A673 (cell line): ENCODE data around the gene ASIC2. TPM values are rescaled to one million over a fixed set of nuclear protein-coding genes. Genes with fewer than 3 reads are reported as not detected.

Experiments
- BruUV-seq: library from RNA; stranded (reverse); fragments of 400-500 nt; replicated peaks from 2 replicates; lab custom pipeline; 2021; lab: Mats Ljungman, UMichigan
- CTCF ChIA-PET: fragments of 300-600 bp; sonication (Branson Sonifier 250); formaldehyde crosslinking; loops from one replicate; lab custom pipeline; 2022; ENCODE audit warnings: antibody characterized with exemption; lab: Charles Lee
- POLR2A ChIA-PET: fragments of 300-600 bp; sonication (Branson Sonifier 250); formaldehyde crosslinking; loops from one replicate; lab custom pipeline; 2022; ENCODE audit warnings: antibody characterized with exemption; ENCODE audit not compliant: low non-redundant PET; lab: Charles Lee
- DNase-seq: peaks from one replicate; pipeline ENCODE4 v3.0.0-alpha.2; 2015; ENCODE audit warnings: low spot score
- H3K27ac ChIP-seq: fragments of 200-600 bp; sonication (generic); 2 replicates; pipeline ENCODE4 v1.5.1; 2016; ENCODE audit warnings: mixed run types, low read depth, mild to moderate bottlenecking, mixed read lengths, antibody characterized with exemption, low read length; ENCODE audit not compliant: poor library complexity, severe bottlenecking
- H3K27me3 ChIP-seq: fragments of 200-600 bp; sonication (generic); replicated peaks from 2 replicates; pipeline ENCODE4 v1.6.1; 2017; ENCODE audit warnings: mixed run types, low read depth, mild to moderate bottlenecking, mixed read lengths, antibody characterized with exemption, low read length; ENCODE audit not compliant: insufficient read depth, poor library complexity
- H3K36me3 ChIP-seq: fragments of 200-600 bp; sonication (generic); 2 replicates; pipeline ENCODE4 v1.6.1; 2016; ENCODE audit warnings: mixed run types, mild to moderate bottlenecking, mixed read lengths, antibody characterized with exemption, low read length; ENCODE audit not compliant: insufficient read depth, poor library complexity, severe bottlenecking
- H3K4me1 ChIP-seq: fragments of 200-600 bp; sonication (generic); 2 replicates; pipeline ENCODE4 v1.6.1; 2017; ENCODE audit warnings: mixed run types, mild to moderate bottlenecking, mixed read lengths, antibody characterized with exemption, low read length; ENCODE audit not compliant: insufficient read depth, poor library complexity, severe bottlenecking
- H3K4me3 ChIP-seq: fragments of 200-600 bp; sonication (generic); 2 replicates; pipeline ENCODE4 v1.5.1; 2016; ENCODE audit warnings: low read depth, mixed run types, mild to moderate bottlenecking, mixed read lengths, low read length; ENCODE audit not compliant: poor library complexity, severe bottlenecking
- H3K9me3 ChIP-seq: fragments of 200-600 bp; sonication (generic); 2 replicates; pipeline ENCODE4 v1.6.1; 2016; ENCODE audit warnings: mixed run types, low read depth, mild to moderate bottlenecking, mixed read lengths, antibody characterized with exemption, low read length; ENCODE audit not compliant: poor library complexity, severe bottlenecking
- EZH2 ChIP-seq: fragments of 200-600 bp; sonication (generic); IDR thresholded peaks from 2 replicates; pipeline ENCODE4 v1.6.1; 2017; ENCODE audit warnings: borderline replicate concordance, low read depth, mild to moderate bottlenecking, mixed read lengths, antibody characterized with exemption, low read length; ENCODE audit not compliant: poor library complexity, severe bottlenecking
- intact Hi-C: fragments of 100-400 bp; cut with micrococcal nuclease; formaldehyde crosslinking; loops from one replicate; pipeline ENCODE4 v1.10.0; 2022; ENCODE audit not compliant: unreplicated experiment
- total RNA-seq: library from RNA; stranded (reverse); gene quantifications from 2 replicates; pipeline ENCODE4 v1.2.3, GENCODE V29; 2021
- TF ChIP-seq, protein P1 (sequence below): fragments of 300-800, 200-600 bp; sonication (generic); conservative IDR thresholded peaks from 2 replicates; pipeline ENCODE4 v1.5.1; 2017; ENCODE audit warnings: low read depth, mild to moderate bottlenecking, antibody characterized with exemption, low read length, moderate library complexity, mixed read lengths

Gene ASIC2
- total RNA-seq, 1 experiment from 2014 or later, result 8.6 TPM

DNA sequence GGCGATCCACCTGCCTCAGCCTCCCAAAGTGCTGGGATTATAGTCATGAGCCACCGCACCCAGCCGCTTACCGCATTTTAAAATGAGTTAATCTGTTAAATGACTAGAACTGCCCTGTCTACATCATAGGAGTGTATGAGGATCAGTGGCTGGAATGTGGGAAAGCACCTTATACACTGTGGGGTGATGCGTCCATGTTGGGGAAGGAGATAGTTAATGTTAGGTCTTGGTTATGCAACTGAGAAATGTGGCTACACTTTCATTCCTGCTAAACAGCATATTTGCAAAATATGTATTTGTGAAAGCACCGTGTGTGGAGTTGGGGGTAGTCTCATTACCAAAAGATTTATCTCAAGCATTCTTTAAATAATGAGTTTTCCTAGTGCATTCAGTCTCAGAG lies 193.8 kb downstream of the ASIC2 start:
- ChIA-PET CTCF (no interaction called here), POLR2A (no interaction called here)
- Histone ChIP-seq H3K4me1 (no peaks in the 10 kb centered on the region), H3K4me3 (no peak overlapping the region), H3K9me3 (no peaks in the 10 kb centered on the region), H3K27me3 (no peaks in the 10 kb centered on the region), H3K27ac (no peak overlapping the region), H3K36me3 (no peaks in the 10 kb centered on the region)
- no peak for DNase-seq
- intact Hi-C loops, result no loop called here
- TF ChIP-seq, protein P1, sequence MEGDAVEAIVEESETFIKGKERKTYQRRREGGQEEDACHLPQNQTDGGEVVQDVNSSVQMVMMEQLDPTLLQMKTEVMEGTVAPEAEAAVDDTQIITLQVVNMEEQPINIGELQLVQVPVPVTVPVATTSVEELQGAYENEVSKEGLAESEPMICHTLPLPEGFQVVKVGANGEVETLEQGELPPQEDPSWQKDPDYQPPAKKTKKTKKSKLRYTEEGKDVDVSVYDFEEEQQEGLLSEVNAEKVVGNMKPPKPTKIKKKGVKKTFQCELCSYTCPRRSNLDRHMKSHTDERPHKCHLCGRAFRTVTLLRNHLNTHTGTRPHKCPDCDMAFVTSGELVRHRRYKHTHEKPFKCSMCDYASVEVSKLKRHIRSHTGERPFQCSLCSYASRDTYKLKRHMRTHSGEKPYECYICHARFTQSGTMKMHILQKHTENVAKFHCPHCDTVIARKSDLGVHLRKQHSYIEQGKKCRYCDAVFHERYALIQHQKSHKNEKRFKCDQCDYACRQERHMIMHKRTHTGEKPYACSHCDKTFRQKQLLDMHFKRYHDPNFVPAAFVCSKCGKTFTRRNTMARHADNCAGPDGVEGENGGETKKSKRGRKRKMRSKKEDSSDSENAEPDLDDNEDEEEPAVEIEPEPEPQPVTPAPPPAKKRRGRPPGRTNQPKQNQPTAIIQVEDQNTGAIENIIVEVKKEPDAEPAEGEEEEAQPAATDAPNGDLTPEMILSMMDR, result no peak
- TF ChIP-seq EZH2, result no peak
- BruUV-seq, result no TSS peak

DNA sequence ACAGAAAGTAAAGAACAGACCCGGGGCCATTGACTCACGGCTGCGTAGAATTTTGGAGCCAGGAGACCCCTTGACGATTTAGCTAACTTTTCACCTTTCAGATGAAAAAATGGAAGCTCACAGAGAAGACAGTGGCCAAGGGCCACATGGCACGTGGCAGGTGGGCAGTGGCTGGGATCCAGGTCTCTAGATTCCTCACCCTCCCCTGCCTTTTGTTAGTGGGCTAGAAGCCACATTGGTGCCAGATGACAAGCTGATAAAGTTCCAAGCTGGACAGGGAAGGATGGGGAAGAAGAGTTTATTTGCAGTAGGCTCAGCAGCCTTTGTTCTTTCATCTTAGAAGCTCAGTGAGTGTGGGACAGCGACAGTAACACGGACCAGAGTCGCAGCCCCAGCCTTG lies 195.7 kb downstream of the ASIC2 start:
- H3K36me3 ChIP-seq, result no peaks in the 10 kb centered on the region
- no peak overlapping the region for H3K4me3 ChIP-seq
- no peaks in the 10 kb centered on the region for H3K4me1 ChIP-seq
- no TSS peak for BruUV-seq
- POLR2A ChIA-PET, result no interaction called here
- H3K27me3 ChIP-seq, result no peaks in the 10 kb centered on the region
- intact Hi-C loops, result no loop called here
- no peak overlapping the region for H3K27ac ChIP-seq
- CTCF ChIA-PET, result no interaction called here
- TF ChIP-seq, protein P1, result no peak
- no peak for TF ChIP-seq EZH2
- H3K9me3 ChIP-seq, result no peaks in the 10 kb centered on the region
- DNase-seq, result no peak

- no TSS peak for BruUV-seq
- POLR2A ChIA-PET, result no interaction called here
These were observed 196.9 kb downstream of the ASIC2 start for GRCh38 chr17:33096161-33096560.

More at GRCh38 chr17:33096161-33096560, 196.9 kb downstream of the ASIC2 start:
- H3K9me3 ChIP-seq, result no peaks in the 10 kb centered on the region
- intact Hi-C loops, result no loop called here
- CTCF ChIA-PET, result no interaction called here
- no peaks in the 10 kb centered on the region for H3K36me3 ChIP-seq
- H3K4me1 ChIP-seq, result no peaks in the 10 kb centered on the region
- no peak for DNase-seq
- H3K4me3 ChIP-seq, result no peak overlapping the region
- no peak overlapping the region for H3K27ac ChIP-seq
- no peak for TF ChIP-seq EZH2
- TF ChIP-seq, protein P1, result no peak
- H3K27me3 ChIP-seq, result no peaks in the 10 kb centered on the region
